Adrenal gland (tissue), 5 donors: ENCODE results near the gene WDSUB1.

Experiments used
- POLR2A ChIP-seq, 2 donors: fragments of 450-650 bp; IDR thresholded peaks; one replicate each; pipeline ENCODE4 v1.6.1; 2017; ENCODE audit warnings: antibody characterized with exemption in 2 of 2, mild to moderate bottlenecking in 2 of 2, moderate library complexity in 1 of 2
- TF ChIP-seq, protein P1 (sequence below), 6 experiments: fragments of 450-650 bp in 4 of 6; fragments of 200-600 bp in 2 of 6; sonication (generic) in 1 of 6; IDR thresholded peaks; 1 replicate in 5 of 6; 2 replicates in 1 of 6; pipeline versions ENCODE4 v1.5.1 to v1.8.0; 2016 to 2021; ENCODE audit warnings: antibody characterized with exemption in 6 of 6, mild to moderate bottlenecking in 2 of 6, moderate library complexity in 1 of 6
- donor health status: DM: no; HTN: no; CAD: no.

- TF ChIP-seq, protein P1, sequence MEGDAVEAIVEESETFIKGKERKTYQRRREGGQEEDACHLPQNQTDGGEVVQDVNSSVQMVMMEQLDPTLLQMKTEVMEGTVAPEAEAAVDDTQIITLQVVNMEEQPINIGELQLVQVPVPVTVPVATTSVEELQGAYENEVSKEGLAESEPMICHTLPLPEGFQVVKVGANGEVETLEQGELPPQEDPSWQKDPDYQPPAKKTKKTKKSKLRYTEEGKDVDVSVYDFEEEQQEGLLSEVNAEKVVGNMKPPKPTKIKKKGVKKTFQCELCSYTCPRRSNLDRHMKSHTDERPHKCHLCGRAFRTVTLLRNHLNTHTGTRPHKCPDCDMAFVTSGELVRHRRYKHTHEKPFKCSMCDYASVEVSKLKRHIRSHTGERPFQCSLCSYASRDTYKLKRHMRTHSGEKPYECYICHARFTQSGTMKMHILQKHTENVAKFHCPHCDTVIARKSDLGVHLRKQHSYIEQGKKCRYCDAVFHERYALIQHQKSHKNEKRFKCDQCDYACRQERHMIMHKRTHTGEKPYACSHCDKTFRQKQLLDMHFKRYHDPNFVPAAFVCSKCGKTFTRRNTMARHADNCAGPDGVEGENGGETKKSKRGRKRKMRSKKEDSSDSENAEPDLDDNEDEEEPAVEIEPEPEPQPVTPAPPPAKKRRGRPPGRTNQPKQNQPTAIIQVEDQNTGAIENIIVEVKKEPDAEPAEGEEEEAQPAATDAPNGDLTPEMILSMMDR (IDR thresholded peaks at IDR 0.05), result no peak
- no peak for TF ChIP-seq POLR2A (IDR thresholded peaks at IDR 0.05)
Measured at GRCh38 chr2:159256159-159256558, 30.3 kb downstream of the WDSUB1 start.
